Neural cell (in vitro differentiated cells): Measurements from ENCODE around the gene SPATA33. TPM values are rescaled to one million over a fixed set of nuclear protein-coding genes. Genes with fewer than 3 reads are reported as not detected.

Source experiments
- H2AFZ ChIP-seq: fragments of 200-600, 300-800 bp; sonication (generic), shearing (Covaris generic); 2 replicates; pipeline ENCODE4 v1.6.0; 2014; ENCODE audit warnings: low read depth, mild to moderate bottlenecking, antibody characterized with exemption, low read length, moderate library complexity
- H3F3A ChIP-seq: fragments of 200-600 bp; shearing (Covaris generic); 2 replicates; pipeline ENCODE4 v1.6.1; 2016; ENCODE audit warnings: mild to moderate bottlenecking, moderate library complexity, mixed read lengths, antibody characterized with exemption, low read length; ENCODE audit not compliant: insufficient read depth, poor library complexity, severe bottlenecking
- H3K27ac ChIP-seq: fragments of 200-600, 300-800 bp; sonication (generic), shearing (Covaris generic); 2 replicates; pipeline ENCODE4 v1.5.1; 2014; ENCODE audit warnings: mild to moderate bottlenecking, low read length, moderate library complexity
- H3K27me3 ChIP-seq: fragments of 300-800, 200-600 bp; sonication (generic), shearing (Covaris generic); 2 replicates; pipeline ENCODE4 v1.6.0; 2014; ENCODE audit warnings: mild to moderate bottlenecking, low read depth, low read length, moderate library complexity; ENCODE audit not compliant: insufficient read depth
- H3K36me3 ChIP-seq: fragments of 300-800, 200-600 bp; sonication (generic), shearing (Covaris generic); 2 replicates; pipeline ENCODE4 v1.5.1; 2014; ENCODE audit warnings: mild to moderate bottlenecking, antibody characterized with exemption, low read length, moderate library complexity; ENCODE audit not compliant: insufficient read depth
- H3K4me2 ChIP-seq: fragments of 300-800, 200-600 bp; sonication (generic), shearing (Covaris generic); 2 replicates; pipeline ENCODE4 v1.6.0; 2014; ENCODE audit warnings: mild to moderate bottlenecking, low read length
- H3K4me3 ChIP-seq: fragments of 300-800, 200-600 bp; sonication (generic), shearing (Covaris generic); 2 replicates; pipeline ENCODE4 v1.5.1; 2014; ENCODE audit warnings: mild to moderate bottlenecking, low read length, moderate library complexity
- H3K79me2 ChIP-seq: fragments of 200-600 bp; shearing (Covaris generic); replicated peaks from 2 replicates; pipeline ENCODE4 v1.6.0; 2014; ENCODE audit warnings: mild to moderate bottlenecking, low read length, moderate library complexity; ENCODE audit not compliant: insufficient read depth
- H3K9ac ChIP-seq: fragments of 300-800, 200-600 bp; sonication (generic), shearing (Covaris generic); 2 replicates; pipeline ENCODE4 v1.6.1; 2016; ENCODE audit warnings: mild to moderate bottlenecking, low read length, mixed read lengths
- H3K9me2 ChIP-seq: fragments of 200-600 bp; shearing (Covaris generic); 2 replicates; pipeline ENCODE4 v1.6.1; 2016; ENCODE audit warnings: mild to moderate bottlenecking, low read length, mixed read lengths; ENCODE audit not compliant: insufficient read depth
- H3K9me3 ChIP-seq: fragments of 200-600, 300-800 bp; sonication (generic), shearing (Covaris generic); 2 replicates; pipeline ENCODE4 v1.6.1; 2016; ENCODE audit warnings: mild to moderate bottlenecking, mixed run types, low read length, moderate library complexity, mixed read lengths
- H4K20me1 ChIP-seq: fragments of 200-600 bp; shearing (Covaris generic); 2 replicates; pipeline ENCODE4 v1.6.1; 2016; ENCODE audit warnings: mild to moderate bottlenecking, mixed run types; ENCODE audit not compliant: insufficient read depth
- EP300 ChIP-seq: fragments of 450-650 bp; conservative IDR thresholded peaks from 2 replicates; pipeline ENCODE4 v1.6.1; 2014; ENCODE audit warnings: antibody characterized with exemption, mild to moderate bottlenecking, moderate library complexity; ENCODE audit not compliant: poor library complexity, severe bottlenecking
- MXI1 ChIP-seq: fragments of 450-650 bp; conservative IDR thresholded peaks from 2 replicates; pipeline ENCODE4 v1.6.1; 2014; ENCODE audit warnings: antibody characterized with exemption, mild to moderate bottlenecking; ENCODE audit not compliant: poor library complexity, severe bottlenecking
- RAD21 ChIP-seq: fragments of 450-650 bp; conservative IDR thresholded peaks from 2 replicates; pipeline ENCODE4 v1.6.1; 2014; ENCODE audit warnings: antibody characterized with exemption, mild to moderate bottlenecking, moderate library complexity
- REST ChIP-seq: IDR thresholded peaks from 2 replicates; pipeline ENCODE4 v1.6.1; 2012; ENCODE audit warnings: borderline replicate concordance
- SMC3 ChIP-seq: fragments of 450-650 bp; conservative IDR thresholded peaks from 2 replicates; pipeline ENCODE4 v1.6.1; 2014; ENCODE audit warnings: antibody characterized with exemption, mild to moderate bottlenecking, moderate library complexity; ENCODE audit not compliant: poor library complexity
- TAF1 ChIP-seq: IDR thresholded peaks from 2 replicates; pipeline ENCODE4 v1.6.1; 2012; ENCODE audit warnings: low read depth
- polyA plus RNA-seq: library from polyadenylated mRNA; depleted of rRNA; stranded (reverse); fragments of >200 nt; gene quantifications from 2 replicates; pipeline ENCODE4 v1.2.3, GENCODE V29; 2014
- TF ChIP-seq, protein P1 (sequence below): fragments of 450-650 bp; IDR thresholded peaks from 2 replicates; pipeline ENCODE4 v1.5.1; 2014; ENCODE audit warnings: antibody characterized with exemption, mild to moderate bottlenecking, moderate library complexity; ENCODE audit not compliant: poor library complexity, severe bottlenecking

Gene SPATA33
- polyA plus RNA-seq, 1 donor from 2014 or later = 16.0 TPM

DNA sequence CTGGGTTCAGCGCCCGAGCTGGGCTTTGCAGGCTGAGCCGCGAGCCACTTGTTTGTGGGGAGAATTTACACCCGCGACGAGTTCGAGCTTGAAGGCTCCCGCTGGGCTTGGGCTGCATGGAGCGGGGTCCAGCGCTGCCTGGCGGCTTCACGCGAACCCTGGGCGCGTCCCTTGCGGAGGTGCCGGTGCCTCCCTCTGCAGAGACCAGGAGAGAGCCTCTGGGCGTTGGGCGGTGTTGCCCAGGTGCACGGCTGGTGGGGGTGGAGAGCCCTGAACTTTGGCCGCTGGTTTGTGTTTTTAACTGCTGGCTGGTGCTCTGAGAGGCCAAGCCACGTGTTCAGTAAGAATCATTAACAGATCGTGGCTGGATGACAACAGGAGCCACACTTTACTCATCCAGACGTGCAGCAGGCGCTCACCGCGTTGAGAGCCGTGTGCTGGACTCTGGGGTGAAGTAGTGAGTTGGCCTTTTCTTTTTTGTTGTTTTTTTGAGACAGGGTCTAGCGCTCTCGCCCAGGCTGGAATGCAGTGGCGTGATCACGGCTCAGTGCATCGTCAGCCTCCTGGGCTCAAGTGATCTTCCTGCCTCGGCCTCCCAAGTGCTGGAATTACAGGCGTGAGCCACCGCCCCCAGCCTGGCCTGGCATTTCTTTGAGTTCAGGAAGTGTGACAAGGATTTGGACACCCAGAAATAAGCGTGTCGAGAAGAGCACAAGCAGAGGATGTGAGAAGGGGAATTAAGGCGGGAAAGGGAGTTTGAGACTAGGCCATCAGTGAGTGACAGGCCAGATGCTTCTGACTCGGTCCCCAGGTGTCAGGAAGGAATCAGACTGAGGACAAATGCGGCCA, 29.7 kb downstream of the SPATA33 start:
- Histone ChIP-seq H3K27ac (peak overlapping the region; percentile 80), H2AFZ (peak overlapping the region; percentile 80), H3K79me2 (no peaks in the 10 kb centered on the region), H3F3A (no peaks in the 10 kb centered on the region), H3K36me3 (no peaks in the 10 kb centered on the region), H3K4me2 (peak overlapping the region; percentile 80), H3K4me3 (peak overlapping the region; percentile 87), H4K20me1 (no peaks in the 10 kb centered on the region), H3K9me3 (no peaks in the 10 kb centered on the region), H3K9ac (peak overlapping the region; percentile 77), H3K27me3 (no peaks in the 10 kb centered on the region), H3K9me2 (no peaks in the 10 kb centered on the region)
- TF ChIP-seq SMC3 (no peak), REST (no peak), RAD21 (peak; percentile 33), EP300 (no peak)

- no peak overlapping the region for H3K9ac ChIP-seq
- H3F3A ChIP-seq = no peaks in the 10 kb centered on the region
- no peak overlapping the region for H2AFZ ChIP-seq
- H3K9me3 ChIP-seq = no peaks in the 10 kb centered on the region
- H3K27me3 ChIP-seq = no peaks in the 10 kb centered on the region
- no peaks in the 10 kb centered on the region for H4K20me1 ChIP-seq
- no peaks in the 10 kb centered on the region for H3K9me2 ChIP-seq
- no peak overlapping the region for H3K4me3 ChIP-seq
- H3K79me2 ChIP-seq = no peaks in the 10 kb centered on the region
- no peak for TF ChIP-seq MXI1
- TF ChIP-seq, protein P1, sequence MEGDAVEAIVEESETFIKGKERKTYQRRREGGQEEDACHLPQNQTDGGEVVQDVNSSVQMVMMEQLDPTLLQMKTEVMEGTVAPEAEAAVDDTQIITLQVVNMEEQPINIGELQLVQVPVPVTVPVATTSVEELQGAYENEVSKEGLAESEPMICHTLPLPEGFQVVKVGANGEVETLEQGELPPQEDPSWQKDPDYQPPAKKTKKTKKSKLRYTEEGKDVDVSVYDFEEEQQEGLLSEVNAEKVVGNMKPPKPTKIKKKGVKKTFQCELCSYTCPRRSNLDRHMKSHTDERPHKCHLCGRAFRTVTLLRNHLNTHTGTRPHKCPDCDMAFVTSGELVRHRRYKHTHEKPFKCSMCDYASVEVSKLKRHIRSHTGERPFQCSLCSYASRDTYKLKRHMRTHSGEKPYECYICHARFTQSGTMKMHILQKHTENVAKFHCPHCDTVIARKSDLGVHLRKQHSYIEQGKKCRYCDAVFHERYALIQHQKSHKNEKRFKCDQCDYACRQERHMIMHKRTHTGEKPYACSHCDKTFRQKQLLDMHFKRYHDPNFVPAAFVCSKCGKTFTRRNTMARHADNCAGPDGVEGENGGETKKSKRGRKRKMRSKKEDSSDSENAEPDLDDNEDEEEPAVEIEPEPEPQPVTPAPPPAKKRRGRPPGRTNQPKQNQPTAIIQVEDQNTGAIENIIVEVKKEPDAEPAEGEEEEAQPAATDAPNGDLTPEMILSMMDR = no peak
- no peak for TF ChIP-seq EP300
- H3K27ac ChIP-seq = no peak overlapping the region
- H3K36me3 ChIP-seq = no peaks in the 10 kb centered on the region
- H3K4me2 ChIP-seq = no peak overlapping the region
Measured at GRCh38 chr16:89688395-89688794, 30.8 kb downstream of the SPATA33 start.

DNA sequence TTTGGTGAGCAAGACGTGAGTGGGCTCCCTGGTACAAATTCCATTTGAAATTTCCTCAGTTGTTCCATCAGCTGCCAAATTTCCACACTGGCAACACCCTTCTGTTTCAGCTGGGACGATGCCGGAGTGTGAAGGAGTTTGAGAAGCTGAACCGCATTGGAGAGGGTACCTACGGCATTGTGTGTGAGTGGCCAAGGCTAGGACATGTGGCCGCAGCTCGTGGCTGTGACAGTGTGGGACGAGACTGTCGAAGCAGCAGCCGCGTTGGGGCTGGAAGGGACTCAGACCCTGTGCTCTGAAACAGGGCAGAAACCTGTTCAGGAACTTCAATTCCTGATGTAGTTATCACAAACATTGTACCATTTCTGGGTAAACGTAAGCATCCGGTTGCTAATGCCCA, 31.5 kb downstream of the SPATA33 start:
- Histone ChIP-seq H4K20me1 (no peaks in the 10 kb centered on the region), H2AFZ (no peak overlapping the region), H3K36me3 (no peaks in the 10 kb centered on the region), H3K4me2 (no peak overlapping the region), H3F3A (no peaks in the 10 kb centered on the region), H3K9me2 (no peaks in the 10 kb centered on the region), H3K27ac (no peak overlapping the region), H3K9me3 (no peaks in the 10 kb centered on the region), H3K4me3 (no peak overlapping the region), H3K9ac (no peak overlapping the region), H3K79me2 (no peaks in the 10 kb centered on the region), H3K27me3 (no peaks in the 10 kb centered on the region)
- TF ChIP-seq REST (no peak), RAD21 (no peak), TAF1 (no peak)
- TF ChIP-seq, protein P1 = no peak
